NCI-H1105 (cell line): ENCODE data around the gene CYP4F8.
"Not testable (repeated sequence)": the region's sequence is repeated elsewhere in the genome, so short reads cannot be mapped to it uniquely, and the experiment has no call there.

Experiments used
- DNase-seq: peaks from one replicate; lab custom pipeline; 2025; lab: John Stamatoyannopoulos, UW

CYP4F8 gene

DNA sequence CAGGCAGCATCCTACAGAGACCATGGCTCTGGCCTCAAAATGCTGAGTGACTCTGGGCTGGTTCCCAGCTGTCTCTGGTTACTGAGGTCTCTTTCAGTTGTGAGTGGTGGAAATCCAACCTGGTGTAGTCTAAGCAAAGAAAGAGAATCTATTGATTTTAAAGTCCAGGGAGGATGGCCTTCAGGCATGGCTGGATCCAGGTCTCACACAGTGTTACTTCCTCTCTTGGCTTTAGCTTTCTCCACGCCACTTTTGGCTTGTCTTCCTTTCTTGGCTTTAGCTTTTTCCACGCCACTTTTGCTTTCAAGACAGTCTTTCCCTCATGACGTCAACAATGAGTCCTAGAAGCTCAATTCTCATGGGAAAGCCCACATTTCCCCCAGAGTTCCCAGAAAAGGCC, 29.8 kb downstream of the CYP4F8 start:
- DNase-seq = no peak

DNA sequence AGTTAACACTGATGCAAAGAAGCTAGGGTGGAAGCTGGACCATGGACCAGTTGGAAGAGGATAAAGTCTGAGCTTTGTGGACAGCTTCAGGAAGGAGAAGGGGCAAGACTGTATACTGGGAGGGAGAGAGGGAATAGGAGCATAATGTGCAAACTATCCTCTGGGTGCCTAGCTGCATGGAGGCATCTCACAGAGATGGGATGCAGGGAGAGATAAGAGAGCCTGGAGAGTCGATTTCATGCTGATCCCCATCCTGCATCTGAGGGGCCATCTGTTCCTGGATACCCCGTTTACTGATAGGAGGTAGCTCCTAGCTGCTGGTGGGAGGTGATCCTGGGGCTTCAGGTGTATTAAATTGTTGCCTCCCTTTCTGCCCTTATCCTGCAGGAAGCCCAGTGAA, 34.5 kb downstream of the CYP4F8 start:
- DNase-seq = no peak

DNA sequence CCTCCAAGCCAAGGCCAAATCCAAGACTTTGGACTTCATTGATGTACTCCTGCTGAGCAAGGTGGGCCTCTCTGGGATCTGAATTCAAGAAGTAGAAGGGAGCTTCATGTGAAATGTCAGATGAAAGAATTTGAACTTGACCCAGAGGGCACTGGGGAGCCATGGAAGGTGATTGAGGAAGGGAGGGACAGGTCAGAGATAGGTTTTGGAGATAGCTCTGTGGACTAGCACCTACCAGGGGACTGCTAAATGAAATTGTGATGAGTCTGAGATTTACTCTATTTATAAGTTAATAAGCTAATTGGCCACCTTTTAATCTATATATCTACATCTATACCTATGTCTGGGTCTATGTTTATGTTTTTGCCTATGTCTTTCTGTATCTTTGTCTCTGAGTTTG, 35.1 kb downstream of the CYP4F8 start:
- DNase-seq = not testable (repeated sequence)

DNA sequence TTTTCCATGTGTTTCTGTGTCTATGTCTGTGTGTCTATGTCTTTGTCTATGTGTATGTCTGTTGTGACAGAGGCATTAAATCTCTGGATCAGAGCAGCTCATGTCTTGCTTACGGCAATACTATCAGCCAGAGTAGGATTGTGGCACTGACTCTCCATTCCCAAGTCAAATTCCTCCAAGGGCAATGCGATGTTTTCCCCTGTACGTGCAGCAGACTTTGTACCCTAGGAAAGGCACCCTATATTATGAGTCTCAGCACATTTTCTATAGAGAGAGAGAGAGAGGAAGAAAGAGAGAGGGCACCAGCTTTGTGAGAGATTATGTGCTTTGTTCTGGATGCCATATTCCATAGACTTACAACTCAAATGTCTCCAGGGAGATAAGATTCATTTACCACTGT, 36.8 kb downstream of the CYP4F8 start:
- no peak for DNase-seq

DNA sequence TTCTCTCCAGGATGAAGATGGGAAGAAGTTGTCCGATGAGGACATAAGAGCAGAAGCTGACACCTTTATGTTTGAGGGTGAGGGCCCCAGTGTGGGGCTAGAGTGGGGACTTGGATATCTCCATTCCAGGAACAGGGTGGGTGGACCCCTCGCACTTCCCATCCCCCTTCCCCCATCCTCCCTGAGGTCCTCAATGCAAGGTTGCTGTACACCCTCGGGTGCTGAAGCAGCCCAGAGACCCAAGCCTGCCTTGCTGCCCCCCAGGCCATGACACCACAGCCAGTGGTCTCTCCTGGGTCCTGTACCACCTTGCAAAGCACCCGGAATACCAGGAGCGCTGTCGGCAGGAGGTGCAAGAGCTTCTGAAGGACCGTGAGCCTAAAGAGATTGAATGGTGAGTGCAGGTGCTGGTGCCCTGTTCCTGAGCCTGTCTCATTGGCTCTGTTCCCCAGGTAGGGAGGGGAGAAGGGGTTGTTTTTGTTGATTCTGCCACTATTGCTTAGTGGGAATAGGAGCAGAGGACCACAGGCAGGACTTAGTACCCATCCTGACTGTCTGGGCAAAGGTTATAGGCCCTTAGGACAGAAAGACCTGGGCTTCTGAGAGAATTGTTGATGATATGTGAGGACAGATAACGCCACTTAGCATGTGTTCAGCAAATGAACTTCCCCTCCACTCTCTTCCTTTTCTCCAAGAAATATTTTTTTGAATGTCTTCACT, 37.7 kb downstream of the CYP4F8 start:
- DNase-seq = no peak

DNA sequence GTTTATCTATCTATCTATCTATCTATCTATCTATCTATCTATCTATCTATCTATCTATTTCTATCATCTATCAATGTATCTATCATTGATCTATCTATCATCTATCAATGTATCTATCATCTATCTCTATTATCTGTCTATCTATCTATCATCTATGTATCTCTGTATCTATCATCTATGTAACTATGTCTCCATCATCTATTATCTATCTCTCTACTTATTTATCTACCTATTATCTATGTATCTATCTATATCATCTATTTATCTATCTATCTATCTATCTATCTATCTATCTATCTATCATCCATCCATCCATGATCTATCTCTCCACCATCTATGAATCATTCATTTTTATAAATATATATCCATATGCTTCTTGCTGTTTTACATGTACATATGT, 41.4 kb downstream of the CYP4F8 start:
- DNase-seq = no peak

DNA sequence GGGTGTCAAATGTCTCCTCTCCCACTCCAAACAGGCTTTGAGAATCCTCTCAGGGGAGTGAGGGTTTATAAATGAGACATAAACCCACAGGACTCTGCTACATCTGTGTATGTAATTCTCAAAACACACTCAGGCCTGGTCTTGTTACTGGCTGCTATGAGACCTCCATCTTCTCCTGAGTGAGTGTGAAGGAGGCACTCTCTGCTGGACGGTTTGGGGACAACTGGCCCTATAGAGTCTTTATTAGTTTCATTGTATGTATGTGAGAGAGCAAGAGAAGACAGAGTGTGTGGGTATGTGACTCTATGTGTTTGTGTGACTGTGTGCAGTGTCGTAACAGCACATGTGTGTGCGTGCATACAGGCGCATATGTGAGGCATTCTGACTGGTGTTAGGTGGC, 48.2 kb downstream of the CYP4F8 start:
- no peak for DNase-seq

DNA sequence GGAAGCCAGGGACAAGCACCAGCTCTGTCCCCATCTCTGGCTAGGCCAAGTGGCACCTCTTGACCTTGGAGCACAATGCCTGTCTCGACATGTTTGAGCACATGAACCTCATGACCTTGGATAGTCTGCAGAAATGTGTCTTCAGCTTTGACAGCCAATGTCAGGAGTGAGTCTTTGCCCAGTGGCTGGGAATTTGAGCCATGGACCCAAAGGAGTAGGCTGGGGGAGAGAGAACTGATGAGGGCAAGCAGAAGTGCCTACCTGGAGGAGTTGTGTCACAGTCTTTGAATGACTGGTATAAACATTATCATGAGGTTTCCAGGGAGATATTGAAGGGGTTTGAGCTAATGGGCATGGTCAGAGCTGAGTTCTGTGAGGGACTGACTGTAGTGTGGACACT, 51.2 kb downstream of the CYP4F8 start:
- DNase-seq = no peak

DNA sequence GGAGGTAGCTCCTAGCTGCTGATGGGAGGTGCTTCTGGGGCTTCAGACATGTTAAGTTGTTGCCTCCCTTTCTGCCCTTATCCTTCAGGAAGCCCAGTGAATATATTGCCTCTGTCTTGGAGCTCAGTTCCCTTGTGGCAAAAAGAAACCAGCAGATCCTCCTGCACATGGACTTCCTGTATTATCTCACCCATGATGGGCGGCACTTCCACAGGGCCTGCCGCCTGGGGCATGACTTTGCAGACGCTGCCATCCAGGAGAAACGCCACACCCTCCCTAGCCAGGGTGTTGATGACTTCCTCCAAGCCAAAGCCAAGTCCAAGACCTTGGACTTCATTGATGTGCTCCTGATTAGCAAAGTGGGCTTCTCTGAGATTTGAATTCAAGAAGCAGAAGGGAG, 51.9 kb downstream of the CYP4F8 start:
- no peak for DNase-seq

DNA sequence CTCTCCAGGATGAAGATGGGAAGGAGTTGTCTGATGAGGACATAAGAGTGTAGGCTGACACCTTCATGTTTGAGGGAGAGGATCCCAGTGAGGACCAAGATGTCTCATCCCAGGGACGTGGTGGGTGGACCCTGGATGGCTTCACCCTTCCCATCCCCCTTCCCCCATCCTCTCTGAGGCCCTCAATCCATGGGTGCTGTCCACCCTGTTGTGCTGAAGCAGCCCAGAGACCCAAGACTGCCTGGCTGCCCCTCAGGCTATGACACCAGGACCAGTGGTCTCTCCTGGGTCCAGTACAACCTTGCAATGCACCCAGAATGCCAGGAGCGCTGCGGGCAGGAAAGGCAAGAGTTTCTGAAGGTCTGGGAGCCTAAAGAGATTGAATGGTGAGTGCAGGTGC, 54.4 kb downstream of the CYP4F8 start:
- DNase-seq = no peak

DNA sequence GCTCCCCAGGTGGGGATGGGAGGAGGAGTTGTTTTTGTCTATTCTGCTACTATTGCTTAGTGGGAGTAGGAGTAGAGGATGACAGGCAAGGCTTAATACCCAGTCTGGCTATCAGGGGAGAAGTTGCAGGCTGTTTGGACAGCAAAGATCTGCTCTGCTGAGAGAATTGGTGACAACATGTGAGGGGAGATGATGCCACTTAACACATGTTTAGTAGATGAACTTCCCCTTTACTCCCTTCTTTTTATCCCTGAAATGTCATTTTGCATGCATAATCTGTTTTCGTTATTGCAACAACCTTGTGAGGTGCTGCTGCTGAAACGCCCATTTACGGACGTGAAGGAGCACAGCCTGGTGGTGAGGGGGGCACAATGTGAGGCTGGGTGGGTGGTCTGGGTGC, 54.9 kb downstream of the CYP4F8 start:
- no peak for DNase-seq

DNA sequence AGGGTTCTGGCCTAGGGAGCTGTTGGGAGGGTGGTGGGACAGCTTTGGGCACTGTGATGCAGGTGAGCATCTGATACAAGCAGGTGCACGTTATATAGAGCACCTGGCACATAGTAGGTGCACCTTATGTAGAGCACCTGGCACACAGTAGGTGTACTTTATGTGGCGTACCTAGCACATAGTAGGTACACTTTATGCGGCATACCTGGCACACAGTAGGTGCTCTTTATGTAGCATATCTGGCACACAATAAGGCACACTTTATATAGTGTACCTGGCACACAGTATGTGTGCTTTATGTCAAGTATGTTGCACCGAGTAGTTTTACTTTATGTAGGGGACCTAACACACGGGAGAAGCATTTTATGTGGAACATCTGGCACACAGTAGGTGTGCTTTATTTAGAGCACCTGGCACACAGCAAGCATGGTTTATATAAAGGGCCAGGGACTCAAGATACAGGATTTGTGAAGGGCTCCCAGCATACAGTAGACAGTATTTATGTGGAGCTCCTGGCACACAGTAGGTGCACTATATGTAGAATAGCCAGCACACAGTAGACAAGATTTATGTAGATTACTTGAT, 56.3 kb downstream of the CYP4F8 start:
- no peak for DNase-seq

DNA sequence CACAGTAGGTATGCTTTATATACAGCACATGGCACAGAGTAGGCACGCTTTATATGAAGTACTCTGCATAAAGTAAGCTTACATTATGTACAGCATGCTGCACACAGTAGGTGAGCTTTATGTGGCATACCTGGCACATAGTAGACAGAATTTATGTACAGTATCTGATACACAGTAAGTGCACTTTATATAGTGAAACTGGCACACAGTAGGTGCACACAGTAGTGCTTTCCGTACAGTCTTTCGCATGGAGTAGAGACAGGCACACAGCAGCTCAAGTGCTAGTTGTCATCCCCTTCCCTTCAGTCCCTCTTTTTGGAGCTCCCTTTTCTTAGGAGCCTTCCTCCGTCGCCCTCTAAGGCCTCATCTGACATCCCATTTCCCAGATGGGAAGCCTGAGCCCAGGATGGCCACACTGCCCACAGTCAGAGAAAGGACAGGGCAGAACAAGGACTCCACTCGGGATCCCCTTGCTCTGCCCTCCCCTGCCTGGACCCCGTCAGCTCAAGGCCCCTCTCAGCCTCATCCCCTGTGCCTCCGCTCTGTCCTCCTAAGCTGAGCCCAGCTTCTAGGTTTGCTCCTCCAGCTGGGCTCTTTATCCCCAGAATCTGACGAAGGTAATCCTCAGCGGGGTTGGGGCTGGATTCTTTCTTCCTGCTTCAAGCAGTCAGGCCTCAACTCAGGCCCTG, 57.0 kb downstream of the CYP4F8 start:
- no peak for DNase-seq

DNA sequence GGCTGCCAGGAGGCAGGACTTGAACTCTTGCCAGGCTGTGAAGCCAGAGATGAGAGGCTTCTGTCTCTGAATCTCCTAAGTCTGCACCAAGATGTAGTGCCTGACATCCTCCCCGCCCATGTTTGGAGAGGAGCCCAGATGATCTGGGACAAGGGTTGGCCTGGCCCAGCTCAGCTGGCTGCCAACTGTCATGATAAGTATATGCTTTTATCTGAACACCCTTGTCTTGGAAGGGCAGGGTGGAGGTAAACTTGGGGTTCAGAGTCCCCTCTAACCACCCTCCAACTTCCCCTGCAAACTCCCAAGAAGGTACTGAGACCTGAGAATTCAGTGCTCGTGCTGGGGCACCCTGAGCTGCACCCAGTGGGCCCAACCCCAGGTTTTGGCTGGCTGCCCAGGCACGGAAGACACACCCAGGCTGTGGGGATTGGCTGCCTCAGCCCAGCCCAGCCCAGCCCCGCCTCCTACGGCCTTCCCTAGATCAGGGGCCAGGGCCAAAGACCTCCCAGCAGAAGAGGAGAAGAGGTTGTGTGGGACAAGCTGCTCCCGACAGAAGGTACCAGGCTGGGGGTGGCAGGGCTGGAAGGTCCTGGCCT, 57.7 kb downstream of the CYP4F8 start, which contains the start of gene CYP4F12:
Gene CYP4F12, plus strand, starts transcription at position 508 of the 596 bp plus-strand sequence. CDS start 443 bp downstream, outside the sequence.
- DNase-seq = no peak

DNA sequence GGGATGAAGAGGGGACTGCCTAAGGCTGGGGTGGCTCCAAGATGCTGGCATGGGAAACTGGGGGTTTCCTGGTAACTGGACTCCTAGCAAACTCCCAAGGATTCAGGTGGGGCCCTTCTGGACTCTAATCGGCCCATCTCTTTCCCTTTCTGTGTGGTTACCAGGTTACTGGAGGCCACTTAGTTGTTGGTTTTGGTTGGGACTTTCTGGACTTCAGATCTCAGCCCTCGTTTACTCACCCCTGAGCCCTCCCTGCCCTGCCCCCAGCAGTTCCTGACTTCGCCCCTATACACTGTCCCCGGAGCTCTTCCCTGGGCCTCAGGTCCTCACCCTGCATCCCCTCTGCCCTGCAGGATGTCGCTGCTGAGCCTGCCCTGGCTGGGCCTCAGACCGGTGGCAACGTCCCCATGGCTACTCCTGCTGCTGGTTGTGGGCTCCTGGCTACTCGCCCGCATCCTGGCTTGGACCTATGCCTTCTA, 58.2 kb downstream of the CYP4F8 start:
- DNase-seq = no peak

DNA sequence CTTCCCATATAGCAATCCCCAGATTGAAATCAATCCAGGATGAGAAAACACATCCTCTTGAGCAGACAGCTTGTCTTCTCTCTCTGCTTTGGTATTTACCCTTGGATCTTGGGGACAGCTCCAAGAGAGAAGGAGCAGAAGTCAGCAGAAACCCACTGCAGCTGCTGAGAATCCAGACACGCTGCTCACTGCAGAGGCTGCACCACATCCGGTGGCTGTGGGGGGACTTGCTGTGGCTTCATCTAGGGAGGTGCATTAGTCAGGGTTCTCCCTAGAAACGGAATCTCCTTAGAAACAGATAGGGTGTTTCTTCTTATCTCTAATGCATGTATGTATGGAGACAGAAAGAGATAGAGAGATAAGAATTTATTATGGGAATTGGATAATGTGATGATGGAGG, 60.5 kb downstream of the CYP4F8 start:
- no peak for DNase-seq

DNA sequence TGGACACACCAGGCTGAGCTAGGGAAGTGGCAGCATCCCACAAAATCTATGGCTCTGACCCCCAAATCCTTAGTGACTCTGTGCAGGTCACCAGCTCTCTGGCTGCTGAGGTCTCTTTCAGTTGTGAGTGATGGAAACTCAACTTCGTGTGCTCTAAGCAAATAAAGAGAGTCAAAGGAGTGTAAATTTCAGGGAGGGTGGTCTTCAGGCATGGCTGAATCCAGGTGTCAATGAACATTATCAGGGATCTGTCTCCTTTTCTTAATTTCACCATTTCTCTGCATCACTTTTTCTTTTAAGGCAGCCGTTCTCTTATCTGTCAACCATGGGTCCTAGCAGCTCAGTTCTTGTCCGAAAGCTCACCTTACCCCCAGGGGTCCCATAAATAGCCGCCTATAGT, 64.1 kb downstream of the CYP4F8 start:
- no peak for DNase-seq

DNA sequence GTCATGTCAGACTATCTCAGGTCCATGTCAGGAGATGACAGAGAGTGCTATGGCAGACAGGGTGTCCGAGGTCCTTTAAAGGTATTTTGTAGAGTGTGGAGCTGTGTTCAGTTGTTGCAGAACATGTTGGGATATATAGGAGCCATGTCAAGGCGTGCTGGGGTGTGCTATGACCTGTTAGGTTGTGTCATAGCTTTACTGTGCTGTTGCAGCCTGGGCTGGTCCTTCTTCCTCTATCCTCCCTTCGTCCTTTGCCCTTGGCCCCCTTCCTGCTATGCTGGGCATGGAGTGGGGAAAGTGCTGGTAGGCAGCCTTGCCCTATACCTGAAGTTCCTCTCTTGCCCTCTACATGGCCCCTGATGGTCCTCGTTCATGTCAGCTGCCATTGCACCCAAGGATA, 64.8 kb downstream of the CYP4F8 start:
- not testable (repeated sequence) for DNase-seq
